Measurements from ENCODE around the gene RASAL3.
"Not testable (repeated sequence)": the region's sequence is repeated elsewhere in the genome, so short reads cannot be mapped to it uniquely, and the experiment has no call there.

RASAL3 gene

DNA sequence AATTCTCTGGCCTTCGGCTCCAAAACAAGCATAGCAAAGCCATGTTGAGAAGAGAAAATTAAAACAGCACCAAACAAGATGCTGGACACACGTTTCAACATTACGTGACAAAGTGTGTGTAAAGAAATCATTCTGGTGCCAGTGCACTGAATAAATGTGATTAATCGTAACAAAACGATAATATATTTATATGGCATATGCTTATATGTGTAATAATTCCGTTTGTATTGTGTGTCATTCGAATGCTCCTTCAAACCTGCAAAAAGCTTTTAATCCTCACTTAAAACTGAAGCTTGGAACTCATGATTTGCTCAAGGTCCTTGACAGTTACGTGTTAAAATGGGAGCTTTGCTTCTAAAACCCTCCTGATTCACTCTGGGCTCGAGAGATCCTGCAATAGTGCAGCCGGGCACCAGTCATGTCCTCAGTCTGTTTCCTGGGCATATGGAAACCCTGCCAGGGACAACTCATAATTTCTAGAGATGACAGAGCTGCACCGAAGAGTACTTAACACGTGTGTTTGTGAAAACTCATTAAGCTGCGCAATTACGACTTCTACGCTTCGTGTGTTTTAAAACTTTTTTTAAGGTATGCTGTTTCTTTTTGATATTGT, 44.8 kb downstream of the RASAL3 start:
- DNase-seq (ENCODE audit: low read depth) = no peak

GRCh38 chr19:15418579-15419412, 45.5 kb downstream of the RASAL3 start, which contains the start of gene AKAP8L:
TSS of gene AKAP8L (minus strand) at chr19:15418988. CDS start at chr19:15418923, 65 bp downstream.
- DNase-seq (ENCODE audit: low read depth) = peak; percentile 98

- no peak for DNase-seq (ENCODE audit: low read depth)
Measured at GRCh38 chr19:15418231-15418578, 46.1 kb downstream of the RASAL3 start.

GRCh38 chr19:15417699-15418098, 46.6 kb downstream of the RASAL3 start:
- DNase-seq (ENCODE audit: low read depth) = no peak

DNA sequence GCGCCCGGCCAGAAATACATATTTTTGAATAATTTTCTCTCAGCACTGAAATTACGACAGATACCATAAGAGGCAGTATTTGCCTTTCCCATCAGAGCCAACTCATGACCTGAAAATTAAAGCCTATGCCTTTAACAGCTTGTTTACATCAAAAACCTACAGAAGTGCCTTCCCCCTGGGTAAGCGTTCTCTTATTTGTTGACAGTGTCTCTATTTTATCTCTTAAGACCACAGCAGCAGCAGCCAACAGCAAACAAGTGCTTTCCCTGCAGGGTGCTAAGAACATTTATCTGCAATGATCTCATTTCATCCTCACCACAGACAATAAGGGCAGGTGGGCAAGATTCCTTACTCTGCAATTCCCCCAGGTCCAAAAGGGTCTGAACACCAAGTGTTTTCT, 51.5 kb downstream of the RASAL3 start:
- DNase-seq (ENCODE audit: low read depth) = no peak

- not testable (repeated sequence) for DNase-seq (ENCODE audit: low read depth)
Measured at GRCh38 chr19:15411351-15411750, 53.0 kb downstream of the RASAL3 start.

DNA sequence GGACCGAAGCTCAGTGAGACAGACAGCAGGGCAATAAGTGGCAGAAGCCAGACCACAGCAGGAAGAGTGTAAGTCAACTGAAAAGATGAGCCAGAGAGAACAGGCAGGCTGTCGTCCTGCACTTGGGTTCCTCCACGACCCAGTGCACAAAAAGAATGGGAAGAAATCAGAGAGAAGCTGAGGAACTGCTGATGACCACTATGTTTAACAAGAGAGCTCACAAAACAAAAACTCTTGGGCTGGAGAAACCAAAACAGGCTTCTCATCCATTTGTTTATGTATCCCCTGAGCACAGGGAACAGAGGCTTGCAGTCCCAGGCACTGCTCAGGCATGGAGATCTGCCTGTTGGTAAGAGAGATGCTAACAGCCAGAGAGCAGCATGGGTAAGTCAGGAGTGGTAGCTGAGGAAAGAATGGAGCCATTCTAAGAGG, 59.5 kb downstream of the RASAL3 start:
- DNase-seq (ENCODE audit: low read depth) = no peak

DNA sequence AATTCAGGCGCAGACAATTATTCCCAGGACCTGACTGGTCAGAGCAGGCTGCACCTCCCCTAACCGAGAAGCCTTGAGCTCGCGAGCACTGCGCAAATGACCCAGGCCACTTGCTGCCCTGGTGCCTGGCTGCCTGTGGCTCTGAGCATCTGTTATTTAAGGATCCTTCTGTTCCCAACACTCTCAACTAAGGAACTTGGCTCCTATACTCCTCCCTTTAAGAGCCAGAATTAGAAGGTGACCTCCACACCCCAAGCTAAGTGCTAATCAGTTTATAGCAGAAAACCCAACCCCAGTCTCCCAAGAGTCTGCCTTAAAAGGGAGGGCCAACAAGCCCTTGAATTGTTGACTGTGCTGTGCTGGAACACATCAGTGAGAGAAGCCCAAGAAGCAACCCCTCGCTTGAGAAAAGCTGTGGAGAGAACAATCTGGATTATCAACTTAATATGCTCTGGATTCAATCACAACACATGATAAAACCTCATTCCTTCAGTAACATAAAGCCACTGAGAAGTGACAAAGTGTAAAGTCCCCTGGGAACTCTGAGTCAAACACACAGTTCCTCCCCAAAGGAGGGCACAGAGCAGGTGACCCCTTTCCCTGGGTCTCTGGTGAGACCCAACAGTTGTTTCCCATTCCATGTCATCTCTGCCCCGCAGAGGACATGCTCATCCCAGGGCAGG, 60.1 kb downstream of the RASAL3 start:
- no peak for DNase-seq (ENCODE audit: low read depth)

DNA sequence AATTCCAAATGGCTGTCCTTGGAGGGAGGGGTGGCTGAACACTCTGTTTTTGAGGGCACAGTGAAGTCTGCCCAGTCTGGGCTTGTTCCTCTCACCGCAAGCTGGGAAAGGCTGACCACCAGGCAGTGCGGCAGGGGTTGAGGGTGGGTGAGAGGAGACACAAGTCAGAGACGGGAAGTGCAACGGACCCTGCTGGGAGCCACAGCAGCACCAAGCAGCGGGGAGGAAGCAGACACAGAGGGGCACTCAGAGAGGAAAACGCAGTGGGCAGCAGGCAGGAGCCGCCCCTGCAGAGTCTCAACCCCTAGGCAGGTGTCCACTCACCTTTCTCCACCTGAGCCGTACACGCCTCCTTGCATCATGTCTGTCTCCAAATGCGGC, 61.2 kb downstream of the RASAL3 start:
- DNase-seq (ENCODE audit: low read depth) = no peak

DNA sequence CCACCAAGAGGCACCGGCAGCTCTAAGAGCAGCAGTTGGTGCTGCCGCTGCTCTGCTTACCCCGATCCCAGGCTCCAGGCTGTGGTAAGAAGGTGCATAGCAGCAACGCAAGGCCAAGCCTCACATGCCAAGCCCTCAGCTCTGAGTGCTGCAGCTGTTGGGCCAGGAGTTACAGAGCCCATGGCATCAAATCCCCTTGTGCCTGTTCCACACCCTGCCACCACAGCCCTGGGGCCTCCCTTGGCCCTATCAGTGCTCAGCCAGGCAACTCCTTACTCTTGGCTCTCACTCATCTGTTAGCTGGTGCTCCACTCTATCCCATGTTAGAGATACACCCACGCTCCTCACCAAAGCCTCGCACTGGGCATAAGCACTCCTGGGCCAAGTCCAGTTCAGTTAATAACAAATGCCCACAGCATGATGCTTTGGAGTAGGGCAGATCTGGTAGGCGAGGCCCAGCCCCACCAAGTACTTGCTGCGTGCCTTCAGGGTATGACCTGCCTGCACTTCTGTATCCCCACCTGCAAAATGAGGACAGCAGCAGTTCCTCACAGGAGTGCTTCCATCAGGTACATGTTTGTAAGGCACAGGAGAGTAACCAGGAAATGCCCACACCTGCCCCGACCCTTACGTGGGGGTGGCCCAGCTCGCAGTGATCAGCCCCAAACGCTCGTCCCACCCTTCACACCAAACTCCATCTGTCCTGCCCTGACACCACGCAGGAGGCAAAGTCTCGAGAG, 61.8 kb downstream of the RASAL3 start:
- DNase-seq (ENCODE audit: low read depth) = no peak
